Measurements from ENCODE around the gene RUBCN.

DNA sequence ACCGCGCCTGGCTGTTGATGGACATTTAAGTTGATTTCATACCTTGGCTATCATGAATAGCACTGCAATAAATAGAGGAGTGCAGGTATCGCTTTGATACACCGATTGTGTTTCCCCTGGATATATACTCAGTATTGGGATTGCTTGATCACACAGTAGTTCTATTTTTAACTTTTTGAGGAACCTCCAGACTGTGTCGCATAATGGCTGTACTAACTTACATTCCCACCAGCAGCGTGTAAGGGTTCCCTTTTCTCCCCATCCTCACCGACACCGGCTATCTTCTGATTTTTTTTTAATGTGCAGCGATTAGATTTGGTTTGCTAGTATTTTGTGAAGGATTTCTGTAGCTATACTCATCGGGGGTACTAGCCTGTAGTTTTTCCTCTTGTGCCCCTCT lies 16.0 kb downstream of the RUBCN start:
- TF ChIP-seq YY1 (IDR thresholded peaks at IDR 0.05; ENCODE audit: low read depth) (no peak), EGR1 (IDR thresholded peaks at IDR 0.05) (no peak), CEBPB (IDR thresholded peaks at IDR 0.05) (no peak), NFIC (IDR thresholded peaks at IDR 0.05) (no peak)

Data from Ishikawa (cell line).